GM10266 (cell line): ENCODE measurements around the gene NCDN.

Source experiments
- DNase-seq: peaks from one replicate; pipeline ENCODE4 v3.0.0; 2012; ENCODE audit errors: extremely low spot score
- TF ChIP-seq, protein P1 (sequence below): IDR thresholded peaks from 2 replicates; pipeline ENCODE4 v1.5.1; 2012; ENCODE audit warnings: mild to moderate bottlenecking, low read depth; ENCODE audit not compliant: control insufficient read depth, insufficient read depth; ENCODE audit errors: missing control alignments

NCDN gene

DNA sequence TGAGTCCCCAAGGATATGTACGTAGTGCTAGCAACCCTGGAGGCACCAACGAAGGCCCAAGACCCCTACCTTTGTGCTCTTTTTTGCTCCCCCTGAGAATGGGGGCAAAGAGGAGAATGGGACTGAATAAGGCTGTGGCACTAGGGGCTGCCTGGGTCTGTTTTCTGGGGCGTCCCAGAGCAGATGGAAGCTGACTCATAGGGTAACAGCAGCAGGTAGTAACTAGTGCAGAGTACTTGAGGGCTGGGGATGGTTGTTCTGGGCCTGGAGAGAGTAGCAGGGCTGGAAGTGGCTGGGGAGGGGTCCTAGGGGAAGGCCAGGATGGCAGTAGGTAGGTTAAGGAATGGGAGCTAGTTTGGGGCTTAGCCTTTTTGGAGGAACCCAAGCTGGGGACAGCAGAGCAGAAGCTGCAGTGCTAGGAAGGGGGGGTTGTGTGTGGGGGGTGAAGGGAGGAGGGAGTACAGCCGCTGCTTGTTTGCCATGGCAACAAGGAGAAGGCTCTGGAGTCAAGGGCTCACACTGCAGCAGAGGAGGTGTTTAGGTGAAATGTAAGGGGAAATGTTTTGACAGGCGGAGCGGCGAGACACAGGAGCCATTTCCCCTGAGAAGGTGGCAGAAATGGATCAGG is 1.8 kb downstream of the NCDN start:
- TF ChIP-seq, protein P1, sequence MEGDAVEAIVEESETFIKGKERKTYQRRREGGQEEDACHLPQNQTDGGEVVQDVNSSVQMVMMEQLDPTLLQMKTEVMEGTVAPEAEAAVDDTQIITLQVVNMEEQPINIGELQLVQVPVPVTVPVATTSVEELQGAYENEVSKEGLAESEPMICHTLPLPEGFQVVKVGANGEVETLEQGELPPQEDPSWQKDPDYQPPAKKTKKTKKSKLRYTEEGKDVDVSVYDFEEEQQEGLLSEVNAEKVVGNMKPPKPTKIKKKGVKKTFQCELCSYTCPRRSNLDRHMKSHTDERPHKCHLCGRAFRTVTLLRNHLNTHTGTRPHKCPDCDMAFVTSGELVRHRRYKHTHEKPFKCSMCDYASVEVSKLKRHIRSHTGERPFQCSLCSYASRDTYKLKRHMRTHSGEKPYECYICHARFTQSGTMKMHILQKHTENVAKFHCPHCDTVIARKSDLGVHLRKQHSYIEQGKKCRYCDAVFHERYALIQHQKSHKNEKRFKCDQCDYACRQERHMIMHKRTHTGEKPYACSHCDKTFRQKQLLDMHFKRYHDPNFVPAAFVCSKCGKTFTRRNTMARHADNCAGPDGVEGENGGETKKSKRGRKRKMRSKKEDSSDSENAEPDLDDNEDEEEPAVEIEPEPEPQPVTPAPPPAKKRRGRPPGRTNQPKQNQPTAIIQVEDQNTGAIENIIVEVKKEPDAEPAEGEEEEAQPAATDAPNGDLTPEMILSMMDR = no peak
- no peak for DNase-seq

DNA sequence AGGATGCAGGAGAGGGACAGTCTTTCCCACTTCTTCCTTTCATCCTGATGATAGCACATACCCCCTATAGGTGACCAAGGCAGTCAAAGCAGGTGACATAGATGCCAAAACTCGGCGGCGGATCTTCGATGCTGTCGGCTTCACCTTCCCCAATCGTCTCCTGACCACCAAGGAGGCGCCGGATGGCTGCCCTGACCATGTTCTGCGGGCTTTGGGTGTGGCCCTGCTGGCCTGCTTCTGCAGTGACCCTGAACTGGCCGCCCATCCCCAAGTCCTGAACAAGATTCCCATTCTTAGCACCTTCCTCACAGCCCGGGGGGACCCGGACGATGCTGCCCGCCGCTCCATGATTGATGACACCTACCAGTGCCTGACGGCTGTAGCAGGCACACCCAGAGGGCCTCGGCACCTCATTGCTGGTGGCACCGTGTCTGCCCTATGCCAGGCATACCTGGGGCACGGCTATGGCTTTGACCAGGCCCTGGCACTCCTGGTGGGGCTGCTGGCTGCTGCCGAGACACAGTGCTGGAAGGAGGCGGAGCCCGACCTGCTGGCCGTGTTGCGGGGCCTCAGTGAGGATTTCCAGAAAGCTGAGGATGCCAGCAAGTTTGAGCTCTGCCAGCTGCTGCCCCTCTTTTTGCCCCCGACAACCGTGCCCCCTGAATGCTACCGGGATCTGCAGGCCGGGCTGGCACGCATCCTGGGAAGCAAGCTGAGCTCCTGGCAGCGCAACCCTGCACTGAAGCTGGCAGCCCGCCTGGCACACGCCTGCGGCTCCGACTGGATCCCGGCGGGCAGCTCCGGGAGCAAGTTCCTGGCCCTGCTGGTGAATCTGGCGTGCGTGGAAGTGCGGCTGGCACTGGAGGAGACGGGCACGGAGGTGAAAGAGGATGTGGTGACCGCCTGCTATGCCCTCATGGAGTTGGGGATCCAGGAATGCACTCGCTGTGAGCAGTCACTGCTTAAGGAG is 2.9 kb downstream of the NCDN start:
- no peak for DNase-seq

DNA sequence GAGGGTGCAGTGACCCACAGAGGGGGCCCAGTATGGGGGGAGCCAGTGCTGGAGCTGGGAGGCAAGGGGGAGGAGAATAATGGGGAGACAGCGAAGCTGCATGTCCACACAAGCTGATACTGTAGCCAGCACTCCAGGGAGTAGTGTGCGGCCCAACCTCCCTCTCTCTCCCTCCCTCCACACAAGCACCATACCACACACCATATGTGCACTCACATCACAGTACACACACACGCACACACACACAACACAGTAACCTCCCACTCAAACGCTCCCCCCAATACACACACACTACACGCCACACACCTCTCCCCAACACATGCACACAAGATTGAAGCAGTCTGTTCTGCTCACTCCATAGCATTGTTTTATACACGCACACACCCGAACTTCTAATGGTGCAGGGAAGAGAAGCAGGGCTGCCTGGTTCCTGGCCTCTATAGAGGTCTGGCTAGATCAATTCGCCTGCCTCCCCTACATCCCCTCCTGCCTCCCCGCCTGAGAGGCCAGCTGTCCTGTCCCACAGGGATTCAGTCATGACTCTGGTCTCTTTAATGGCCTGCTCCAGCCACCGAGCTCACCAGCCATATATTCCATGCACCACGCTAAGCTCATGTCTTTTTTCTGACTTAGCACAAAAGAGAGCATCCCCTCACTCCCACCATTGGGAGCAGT is 3.8 kb downstream of the NCDN start:
- DNase-seq = no peak
- TF ChIP-seq, protein P1 = no peak

More for the DNA sequence above, 2.9 kb downstream of the NCDN start:
- TF ChIP-seq, protein P1 = no peak

DNA sequence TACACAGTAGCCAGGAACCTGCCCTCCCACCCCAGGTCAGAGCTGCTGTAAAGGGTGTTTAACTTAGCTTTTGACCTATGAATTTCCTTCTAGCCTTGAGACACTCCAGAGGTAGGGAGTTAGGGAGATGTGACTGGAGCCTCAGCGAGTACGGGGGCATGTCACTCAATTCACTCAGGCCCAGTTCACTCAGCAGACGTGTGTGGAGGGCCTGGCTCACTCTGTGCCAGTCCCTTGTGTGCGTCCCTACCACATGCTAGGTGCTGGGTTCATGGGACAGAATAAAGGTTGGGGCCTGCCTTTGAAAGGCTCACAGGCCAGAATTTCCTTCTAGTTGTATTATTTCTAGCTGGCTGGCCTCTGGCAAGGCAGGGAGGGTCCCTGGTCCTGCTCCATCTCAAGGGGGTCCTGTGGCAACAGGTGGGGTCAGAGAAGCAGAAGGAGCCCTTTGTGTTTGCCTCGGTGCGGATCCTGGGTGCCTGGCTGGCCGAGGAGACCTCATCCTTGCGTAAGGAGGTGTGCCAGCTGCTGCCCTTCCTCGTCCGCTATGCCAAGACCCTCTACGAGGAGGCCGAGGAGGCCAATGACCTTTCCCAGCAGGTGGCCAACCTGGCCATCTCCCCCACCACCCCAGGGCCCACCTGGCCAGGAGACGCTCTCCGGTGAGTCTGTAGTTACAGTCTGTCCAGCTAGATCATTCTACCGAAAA is 4.5 kb downstream of the NCDN start:
- TF ChIP-seq, protein P1 = no peak
- DNase-seq = no peak

- TF ChIP-seq, protein P1 = no peak
- no peak for DNase-seq
Measured at GRCh38 chr1:35563166-35563565, 5.6 kb downstream of the NCDN start.

GRCh38 chr1:35564037-35564883 is 6.7 kb downstream of the NCDN start:
- DNase-seq = peak; percentile 89
- TF ChIP-seq, protein P1 = peak; percentile 91
